Measurements from ENCODE around the gene ZBTB49.

The ZBTB49 gene

GRCh38 chr4:4271912-4272311 is 18.1 kb upstream of the ZBTB49 start:
- Histone ChIP-seq H3K36me3 (peaks cover 93% of the 10 kb centered on the region), H3K4me2 (no peak overlapping the region), H3K4me1 (no peaks in the 10 kb centered on the region), H3K9me3 (no peaks in the 10 kb centered on the region), H3K27ac (no peak overlapping the region), H3K27me3 (no peaks in the 10 kb centered on the region), H3K9ac (no peak overlapping the region), H4K20me1 (peaks cover 10% of the 10 kb centered on the region; the same call in 1 of the 2 replicates), H3K4me3 (no peak overlapping the region)
- TF ChIP-seq Cebpa-rat (IDR thresholded peaks at IDR 0.05) = no peak

- Histone ChIP-seq H3K4me2 (no peak overlapping the region), H3K27me3 (no peaks in the 10 kb centered on the region), H3K4me3 (no peak overlapping the region), H3K9me3 (no peaks in the 10 kb centered on the region), H3K27ac (no peak overlapping the region), H4K20me1 (peaks cover 10% of the 10 kb centered on the region; the same call in 1 of the 2 replicates), H3K4me1 (no peaks in the 10 kb centered on the region), H3K9ac (no peak overlapping the region), H3K36me3 (peaks cover 96% of the 10 kb centered on the region)
- TF ChIP-seq Cebpa-rat (IDR thresholded peaks at IDR 0.05) = no peak
Measured at GRCh38 chr4:4274226-4274625, 15.8 kb upstream of the ZBTB49 start.

GRCh38 chr4:4277531-4277930 is 12.5 kb upstream of the ZBTB49 start:
- H3K4me2 ChIP-seq = no peak overlapping the region
- H3K4me3 ChIP-seq = no peak overlapping the region
- no peaks in the 10 kb centered on the region for H3K9me3 ChIP-seq
- H4K20me1 ChIP-seq = peaks cover 2% of the 10 kb centered on the region; the same call in 1 of the 2 replicates
- peaks cover 99% of the 10 kb centered on the region for H3K36me3 ChIP-seq
- no peak overlapping the region for H3K27ac ChIP-seq
- H3K27me3 ChIP-seq = no peaks in the 10 kb centered on the region
- H3K9ac ChIP-seq = 0 out of 2 replicates have a peak overlapping the region, but pooled peaks have one; percentile 10
- H3K4me1 ChIP-seq = no peaks in the 10 kb centered on the region
- TF ChIP-seq Cebpa-rat (IDR thresholded peaks at IDR 0.05) = no peak

GRCh38 chr4:4281787-4282186 is 8.3 kb upstream of the ZBTB49 start:
- no peak for TF ChIP-seq Cebpa-rat (IDR thresholded peaks at IDR 0.05)
- H3K4me3 ChIP-seq = no peak overlapping the region
- no peaks in the 10 kb centered on the region for H3K27me3 ChIP-seq
- no peak overlapping the region for H3K9ac ChIP-seq
- no peak overlapping the region for H3K4me2 ChIP-seq
- no peak overlapping the region for H3K27ac ChIP-seq
- peaks cover 35% of the 10 kb centered on the region for H4K20me1 ChIP-seq
- no peaks in the 10 kb centered on the region for H3K4me1 ChIP-seq
- peaks cover 99% of the 10 kb centered on the region for H3K36me3 ChIP-seq
- H3K9me3 ChIP-seq = no peaks in the 10 kb centered on the region

- no peaks in the 10 kb centered on the region for H3K9me3 ChIP-seq
- H3K27ac ChIP-seq = no peak overlapping the region
- H3K4me1 ChIP-seq = peaks cover 15% of the 10 kb centered on the region
- no peak for TF ChIP-seq Cebpa-rat (IDR thresholded peaks at IDR 0.05)
- no peaks in the 10 kb centered on the region for H3K27me3 ChIP-seq
- H3K36me3 ChIP-seq = peaks cover 72% of the 10 kb centered on the region
- peaks cover 42% of the 10 kb centered on the region for H4K20me1 ChIP-seq
- H3K9ac ChIP-seq = no peak overlapping the region
- H3K4me3 ChIP-seq = no peak overlapping the region
- H3K4me2 ChIP-seq = no peak overlapping the region
Measured at GRCh38 chr4:4284827-4285618, 5.0 kb upstream of the ZBTB49 start.

- no peaks in the 10 kb centered on the region for H3K9me3 ChIP-seq
- no peak overlapping the region for H3K27ac ChIP-seq
- no peak overlapping the region for H3K9ac ChIP-seq
- peaks cover 62% of the 10 kb centered on the region for H4K20me1 ChIP-seq
- H3K4me1 ChIP-seq = peaks cover 27% of the 10 kb centered on the region
- H3K27me3 ChIP-seq = no peaks in the 10 kb centered on the region
- no peak overlapping the region for H3K4me3 ChIP-seq
- H3K4me2 ChIP-seq = no peak overlapping the region
- peaks cover 51% of the 10 kb centered on the region for H3K36me3 ChIP-seq
- no peak for TF ChIP-seq Cebpa-rat (IDR thresholded peaks at IDR 0.05)
Measured at GRCh38 chr4:4288098-4288497, 2.0 kb upstream of the ZBTB49 start.

- H4K20me1 ChIP-seq = peaks cover 65% of the 10 kb centered on the region
- H3K4me1 ChIP-seq = peaks cover 27% of the 10 kb centered on the region
- H3K4me2 ChIP-seq = peak overlapping the region; percentile 91
- H3K36me3 ChIP-seq = peaks cover 49% of the 10 kb centered on the region
- H3K9me3 ChIP-seq = no peaks in the 10 kb centered on the region
- H3K4me3 ChIP-seq = peak overlapping the region; percentile 92
- H3K27ac ChIP-seq = 0 out of 2 replicates have a peak overlapping the region, but pooled peaks have one; percentile 75
- no peaks in the 10 kb centered on the region for H3K27me3 ChIP-seq
- TF ChIP-seq Cebpa-rat (IDR thresholded peaks at IDR 0.05) = no peak
- peak overlapping the region; percentile 85 for H3K9ac ChIP-seq
Measured at GRCh38 chr4:4289055-4289454, 996 bp upstream of the ZBTB49 start.

- H3K36me3 ChIP-seq = peaks cover 44% of the 10 kb centered on the region
- H3K4me3 ChIP-seq = peak overlapping the region; percentile 92
- H3K27ac ChIP-seq = peak overlapping the region; percentile 75
- H3K4me2 ChIP-seq = peak overlapping the region; percentile 91
- H3K9me3 ChIP-seq = no peaks in the 10 kb centered on the region
- peaks cover 60% of the 10 kb centered on the region for H4K20me1 ChIP-seq
- TF ChIP-seq Cebpa-rat (IDR thresholded peaks at IDR 0.05) = no peak
- H3K4me1 ChIP-seq = peaks cover 27% of the 10 kb centered on the region
- peak overlapping the region; percentile 85 for H3K9ac ChIP-seq
- no peaks in the 10 kb centered on the region for H3K27me3 ChIP-seq
Measured at GRCh38 chr4:4289597-4289940, 482 bp upstream of the ZBTB49 start.

GRCh38 chr4:4293279-4293678 is 3.2 kb downstream of the ZBTB49 start:
- H3K4me2 ChIP-seq = no peak overlapping the region

GRCh38 chr4:4296283-4296846 is 6.3 kb downstream of the ZBTB49 start:
- Histone ChIP-seq H3K4me1 (peaks cover 5% of the 10 kb centered on the region), H3K4me2 (no peak overlapping the region), H3K27ac (no peak overlapping the region), H4K20me1 (peaks cover 50% of the 10 kb centered on the region), H3K9me3 (peaks cover 21% of the 10 kb centered on the region), H3K9ac (no peak overlapping the region), H3K4me3 (no peak overlapping the region), H3K27me3 (no peaks in the 10 kb centered on the region), H3K36me3 (peaks cover 59% of the 10 kb centered on the region)
- no peak for TF ChIP-seq Cebpa-rat (IDR thresholded peaks at IDR 0.05)

More at GRCh38 chr4:4293279-4293678, 3.2 kb downstream of the ZBTB49 start:
- Histone ChIP-seq H3K9me3 (peaks cover 21% of the 10 kb centered on the region), H3K36me3 (peaks cover 42% of the 10 kb centered on the region), H3K9ac (no peak overlapping the region), H3K27me3 (no peaks in the 10 kb centered on the region), H4K20me1 (peaks cover 38% of the 10 kb centered on the region), H3K4me3 (no peak overlapping the region), H3K4me1 (peaks cover 24% of the 10 kb centered on the region), H3K27ac (no peak overlapping the region)
- TF ChIP-seq Cebpa-rat (IDR thresholded peaks at IDR 0.05) = no peak
